H1 (cell line): ENCODE measurements around the gene MORC3. TPM values are rescaled to one million over a fixed set of nuclear protein-coding genes. Genes with fewer than 3 reads are reported as not detected.

ENCODE experiments used
- CTCF ChIA-PET: fragments of 300-600 bp; sonication (Branson Sonifier 250); formaldehyde crosslinking; loops from one replicate; lab custom pipeline; 2021; ENCODE audit not compliant: partially characterized antibody; lab: Charles Lee
- POLR2A ChIA-PET: fragments of 300-600 bp; sonication (Branson Sonifier 250); formaldehyde crosslinking; loops from one replicate; lab custom pipeline; 2021; ENCODE audit warnings: inconsistent platforms; ENCODE audit not compliant: partially characterized antibody; lab: Charles Lee
- DNase-seq, 2 experiments: peaks; one replicate each; pipeline versions ENCODE4 v3.0.0 to v3.0.0-alpha.2; 2010 to 2022; ENCODE audit warnings: low spot score in 2 of 2, low read depth in 1 of 2, mixed read lengths in 1 of 2
- FAIRE-seq: peaks from 2 replicates; lab custom pipeline; 2011; peaks lifted over from hg19 to GRCh38; lab: Jason Lieb, UNC
- H2AFZ ChIP-seq: 2 replicates; pipeline ENCODE4 v1.8.1; 2012; ENCODE audit warnings: low read length, inconsistent platforms
- H2AK5ac ChIP-seq: 2 replicates; pipeline ENCODE4 v1.6.1; 2013; ENCODE audit warnings: low read depth, low read length
- H2BK120ac ChIP-seq: replicated peaks from 2 replicates; pipeline ENCODE3; 2013; ENCODE audit warnings: low read depth, low read length, inconsistent platforms
- H2BK12ac ChIP-seq: 2 replicates; pipeline ENCODE4 v1.6.1; 2013; ENCODE audit warnings: low read depth, low read length
- H2BK15ac ChIP-seq: 2 replicates; pipeline ENCODE4 v1.6.1; 2013; ENCODE audit warnings: low read length
- H2BK20ac ChIP-seq: 2 replicates; pipeline ENCODE4 v1.6.1; 2013; ENCODE audit warnings: low read length
- H2BK5ac ChIP-seq: 2 replicates; pipeline ENCODE4 v1.6.1; 2013; ENCODE audit warnings: low read depth, low read length
- H3K14ac ChIP-seq: 2 replicates; pipeline ENCODE4 v1.6.1; 2013; ENCODE audit warnings: inconsistent platforms; ENCODE audit not compliant: insufficient read length
- H3K18ac ChIP-seq: 2 replicates; pipeline ENCODE4 v1.6.1; 2013; ENCODE audit warnings: low read length; ENCODE audit errors: extremely low read depth
- H3K23ac ChIP-seq: 2 replicates; pipeline ENCODE4 v1.6.1; 2013; ENCODE audit warnings: inconsistent platforms; ENCODE audit not compliant: insufficient read length
- H3K23me2 ChIP-seq: 2 replicates; pipeline ENCODE4 v1.6.1; 2013; ENCODE audit warnings: low read depth, low read length
- H3K27ac ChIP-seq: 2 replicates; pipeline ENCODE4 v1.6.1; 2011; ENCODE audit warnings: low read depth, low read length, inconsistent platforms
- H3K27me3 ChIP-seq, 4 experiments: replicated peaks in 1 of 4; 1 replicate in 1 of 4; 2 replicates in 3 of 4; pipeline versions ENCODE4 v1.6.1 to v1.8.1; 2011 to 2013; ENCODE audit warnings: low read length in 3 of 4, mild to moderate bottlenecking in 3 of 4, inconsistent platforms in 2 of 4, mixed read lengths in 2 of 4, moderate library complexity in 1 of 4; ENCODE audit not compliant: control insufficient read depth in 3 of 4, insufficient read depth in 3 of 4; ENCODE audit errors: extremely low read depth in 1 of 4
- H3K36me3 ChIP-seq, 4 experiments: 2 replicates each; pipeline versions ENCODE4 v1.6.1 to v1.8.1; 2011 to 2013; ENCODE audit warnings: mild to moderate bottlenecking in 4 of 4, low read length in 3 of 4, moderate library complexity in 2 of 4, control low read depth in 1 of 4, inconsistent platforms in 1 of 4; ENCODE audit not compliant: insufficient read depth in 4 of 4, control insufficient read depth in 2 of 4
- H3K4ac ChIP-seq: replicated peaks from 2 replicates; pipeline ENCODE3; 2013; ENCODE audit warnings: low read length, low read depth, mixed read lengths, inconsistent platforms; ENCODE audit not compliant: insufficient read length
- H3K4me1 ChIP-seq, 4 experiments: replicated peaks in 1 of 4; 1 replicate in 1 of 4; 2 replicates in 3 of 4; pipeline versions ENCODE4 v1.6.1 to v1.8.1; 2011 to 2013; ENCODE audit warnings: low read length in 3 of 4, inconsistent platforms in 2 of 4, mixed read lengths in 1 of 4; ENCODE audit not compliant: insufficient read depth in 4 of 4, control insufficient read depth in 3 of 4
- H3K4me2 ChIP-seq, 2 experiments: 2 replicates each; pipeline versions ENCODE4 v1.6.1 to v1.8.1; 2011 to 2013; ENCODE audit warnings: low read depth in 2 of 2, low read length in 2 of 2, control low read depth in 1 of 2, inconsistent platforms in 1 of 2, mild to moderate bottlenecking in 1 of 2; ENCODE audit not compliant: insufficient read depth in 1 of 2
- H3K4me3 ChIP-seq, 4 experiments: fragments of 200-600, 300-600 bp in 1 of 4; sonication (generic), shearing (Covaris generic), sonication (Bioruptor Twin) in 1 of 4; 2 replicates each; pipeline versions ENCODE4 v1.5.1 to v1.8.1; 2011 to 2016; ENCODE audit warnings: low read length in 4 of 4, low read depth in 3 of 4, control low read depth in 2 of 4, inconsistent platforms in 2 of 4, mild to moderate bottlenecking in 2 of 4, mixed read lengths in 1 of 4, moderate library complexity in 1 of 4; ENCODE audit not compliant: insufficient read depth in 2 of 4; ENCODE audit errors: extremely low read depth in 1 of 4
- H3K56ac ChIP-seq: replicated peaks from 2 replicates; pipeline ENCODE3; 2013; ENCODE audit warnings: low read depth, mild to moderate bottlenecking, mixed read lengths, low read length, inconsistent platforms; ENCODE audit not compliant: insufficient read length
- H3K79me1 ChIP-seq: 2 replicates; pipeline ENCODE4 v1.6.1; 2013; ENCODE audit warnings: low read depth, low read length, control low read depth
- H3K79me2 ChIP-seq, 2 experiments: 2 replicates each; pipeline versions ENCODE4 v1.6.1 to v1.8.1; 2012 to 2013; ENCODE audit warnings: low read length in 2 of 2, mild to moderate bottlenecking in 2 of 2, inconsistent platforms in 1 of 2; ENCODE audit not compliant: insufficient read depth in 2 of 2, control insufficient read depth in 1 of 2
- H3K9ac ChIP-seq, 4 experiments: replicated peaks in 1 of 4; 1 replicate in 1 of 4; 2 replicates in 3 of 4; pipeline versions ENCODE4 v1.6.1 to v1.8.1; 2011 to 2013; ENCODE audit warnings: low read depth in 3 of 4, low read length in 3 of 4, control low read depth in 2 of 4, mild to moderate bottlenecking in 2 of 4, moderate library complexity in 2 of 4, inconsistent platforms in 1 of 4; ENCODE audit errors: extremely low read depth in 1 of 4
- H3K9me3 ChIP-seq, 2 experiments: 2 replicates each; pipeline versions ENCODE4 v1.6.1 to v1.8.1; 2012 to 2013; ENCODE audit warnings: mild to moderate bottlenecking in 2 of 2, moderate library complexity in 2 of 2, control low read depth in 1 of 2, inconsistent platforms in 1 of 2, low read depth in 1 of 2, low read length in 1 of 2, mixed read lengths in 1 of 2; ENCODE audit not compliant: insufficient read depth in 2 of 2
- H4K20me1 ChIP-seq, 2 experiments: replicated peaks in 1 of 2; 2 replicates each; pipeline versions ENCODE3 to v1.8.1; 2011 to 2013; ENCODE audit warnings: inconsistent platforms in 2 of 2, low read length in 2 of 2, mild to moderate bottlenecking in 1 of 2; ENCODE audit not compliant: insufficient read depth in 2 of 2, control insufficient read depth in 1 of 2
- H4K5ac ChIP-seq: 2 replicates; pipeline ENCODE4 v1.6.1; 2013; ENCODE audit warnings: low read length, low read depth, mixed read lengths, inconsistent platforms; ENCODE audit not compliant: insufficient read length
- H4K8ac ChIP-seq: 2 replicates; pipeline ENCODE4 v1.8.0; 2013; ENCODE audit warnings: mild to moderate bottlenecking, moderate library complexity, low read length, inconsistent platforms; ENCODE audit not compliant: insufficient read depth; ENCODE audit errors: extremely low read depth
- H4K91ac ChIP-seq: replicated peaks from 2 replicates; pipeline ENCODE3; 2013; ENCODE audit warnings: low read length, mixed read lengths, inconsistent platforms; ENCODE audit not compliant: insufficient read length
- CREB1 ChIP-seq: IDR thresholded peaks from 2 replicates; pipeline ENCODE4 v1.6.1; 2012; ENCODE audit warnings: inconsistent platforms
- E2F6 ChIP-seq: IDR thresholded peaks from 2 replicates; pipeline ENCODE4 v1.6.1; 2012; ENCODE audit warnings: inconsistent platforms
- HDAC2 ChIP-seq, 2 experiments: fragments of 300-600 bp in 1 of 2; sonication (generic) in 1 of 2; IDR thresholded peaks; 2 replicates each; pipeline ENCODE4 v1.6.1; 2011 to 2012; ENCODE audit warnings: low read depth in 2 of 2, low read length in 2 of 2, mild to moderate bottlenecking in 2 of 2, moderate library complexity in 2 of 2, borderline replicate concordance in 1 of 2, inconsistent platforms in 1 of 2
- KDM5A ChIP-seq: fragments of 200-600 bp; IDR thresholded peaks from 2 replicates; pipeline ENCODE4 v1.7.1; 2012; ENCODE audit warnings: mild to moderate bottlenecking, low read length, inconsistent platforms, mixed read lengths
- PHF8 ChIP-seq: fragments of 200-600 bp; sonication (generic); conservative IDR thresholded peaks from 2 replicates; pipeline ENCODE4 v1.7.1; 2012; ENCODE audit warnings: low read depth, mild to moderate bottlenecking, inconsistent platforms, low read length, moderate library complexity
- POU5F1 ChIP-seq: IDR thresholded peaks from 2 replicates; pipeline ENCODE4 v1.6.1; 2011; ENCODE audit warnings: low read depth, mild to moderate bottlenecking, low read length, moderate library complexity
- SP1 ChIP-seq: IDR thresholded peaks from 2 replicates; pipeline ENCODE4 v1.6.1; 2011; ENCODE audit warnings: low read depth, low read length
- TAF1 ChIP-seq: IDR thresholded peaks from 2 replicates; pipeline ENCODE4 v1.6.1; 2011; ENCODE audit warnings: mild to moderate bottlenecking, low read depth, low read length
- TAF7 ChIP-seq: optimal IDR thresholded peaks from 2 replicates; pipeline ENCODE3; 2011; ENCODE audit warnings: low read depth, mild to moderate bottlenecking, inconsistent platforms, low read length, moderate library complexity, borderline replicate concordance
- WGBS, 2 experiments: shearing (Covaris generic) in 1 of 2; methylation state at CpG; one replicate each; pipeline versions ENCODE4 v1.1.6 to v1.1.7; 2013 to 2015; ENCODE audit warnings: low lambda C conversion rate in 2 of 2, mixed read lengths in 2 of 2, inconsistent platforms in 1 of 2, low coverage in 1 of 2, missing lambda C conversion rate in 1 of 2; ENCODE audit not compliant: insufficient replicate concordance in 2 of 2, insufficient coverage in 1 of 2, insufficient read length in 1 of 2; ENCODE audit errors: extremely low coverage in 1 of 2, missing lambda C conversion rate in 1 of 2; 5-methylcytosine and 5-hydroxymethylcytosine counted together
- polyA plus RNA-seq, 7 experiments: library from polyadenylated mRNA; depleted of rRNA in 3 of 7; stranded (reverse) in 5 of 7; unstranded in 2 of 7; fragments of >200 nt in 5 of 7; fragments of 200-250 nt in 2 of 7; gene quantifications; 1 replicate in 5 of 7; 2 replicates in 1 of 7; 4 replicates in 1 of 7; pipeline versions ENCODE4 v1.2.1 to v1.2.3, GENCODE V29; 2011 to 2013; ENCODE audit warnings: missing spikeins in 2 of 7, mixed read lengths in 2 of 7
- total RNA-seq: library from RNA; stranded (reverse); fragmentation: NEBNext Ultra II Directional; extraction: Animal tissue kit (Norgen Biotek cat#: 25700); gene quantifications from 2 replicates; pipeline ENCODE4 v1.2.1, GENCODE V29; 2021
- TF ChIP-seq, protein P1 (sequence below), 3 experiments: IDR thresholded peaks; 1 replicate in 2 of 3; 2 replicates in 1 of 3; pipeline versions ENCODE4 v1.5.1 to v1.6.1; 2011; ENCODE audit warnings: low read length in 3 of 3, mild to moderate bottlenecking in 3 of 3, inconsistent platforms in 2 of 3, low read depth in 1 of 3, moderate library complexity in 1 of 3; ENCODE audit not compliant: insufficient read depth in 1 of 3; ENCODE audit errors: control extremely low read depth in 1 of 3

MORC3 gene
- total and polyA plus RNA-seq, 2 of the 8 experiments (the other 6 are each of a cell fraction or from before 2014, with no cell fraction given), result 5.0 to 20.4 TPM

- Histone ChIP-seq H3K9ac (no peak overlapping the region), H3K79me1 (no peaks in the 10 kb centered on the region), H4K5ac (no peak overlapping the region), H2BK15ac (no peak overlapping the region), H3K18ac (no peak overlapping the region), H4K20me1 (no peaks in the 10 kb centered on the region), H4K8ac (no peak overlapping the region), H3K9me3 (no peaks in the 10 kb centered on the region), H2BK20ac (no peak overlapping the region), H3K36me3 (peaks cover 0 to 4% (median 0%) of the 10 kb centered on the region in 4 experiments; a peak in 1 of 8 replicates), H3K14ac (no peak overlapping the region), H2AK5ac (no peak overlapping the region), H3K4ac (no peak overlapping the region), H3K4me2 (no peak overlapping the region), H2BK120ac (no peak overlapping the region), H2BK12ac (no peak overlapping the region), H3K23me2 (no peaks in the 10 kb centered on the region), H4K91ac (no peak overlapping the region), H3K27ac (no peak overlapping the region), H3K23ac (no peak overlapping the region), H3K56ac (no peak overlapping the region), H3K27me3 (no peaks in the 10 kb centered on the region), H3K4me1 (no peaks in the 10 kb centered on the region), H2AFZ (no peak overlapping the region), H3K4me3 (no peak overlapping the region), H3K79me2 (no peaks in the 10 kb centered on the region), H2BK5ac (no peak overlapping the region)
- no peak for DNase-seq
- WGBS, 2 experiments, result 89% methylated on average over 8 of the region's 8 CpGs; no CpG with 5 or more reads in 1 of the 2 experiments
- ChIA-PET CTCF (interaction anchor here (0.7 to 1.2 kb wide), 4 partner anchors 15 to 227 kb away, joined by 3 read pairs; partner anchors contain the start of gene MORC3), POLR2A (no interaction called here)
- FAIRE-seq, result no peak
- no peak for TF ChIP-seq E2F6
- TF ChIP-seq SP1, result no peak
- no peak for TF ChIP-seq POU5F1
- no peak for TF ChIP-seq TAF1
- no peak for TF ChIP-seq TAF7
- no peak for TF ChIP-seq PHF8
- TF ChIP-seq KDM5A, result no peak
- no peak for TF ChIP-seq HDAC2 (IDR thresholded peaks at IDR 0.05; ENCODE audit: borderline replicate concordance in 1 of 2, low read depth in 2 of 2, low read length in 2 of 2)
- TF ChIP-seq, protein P1, sequence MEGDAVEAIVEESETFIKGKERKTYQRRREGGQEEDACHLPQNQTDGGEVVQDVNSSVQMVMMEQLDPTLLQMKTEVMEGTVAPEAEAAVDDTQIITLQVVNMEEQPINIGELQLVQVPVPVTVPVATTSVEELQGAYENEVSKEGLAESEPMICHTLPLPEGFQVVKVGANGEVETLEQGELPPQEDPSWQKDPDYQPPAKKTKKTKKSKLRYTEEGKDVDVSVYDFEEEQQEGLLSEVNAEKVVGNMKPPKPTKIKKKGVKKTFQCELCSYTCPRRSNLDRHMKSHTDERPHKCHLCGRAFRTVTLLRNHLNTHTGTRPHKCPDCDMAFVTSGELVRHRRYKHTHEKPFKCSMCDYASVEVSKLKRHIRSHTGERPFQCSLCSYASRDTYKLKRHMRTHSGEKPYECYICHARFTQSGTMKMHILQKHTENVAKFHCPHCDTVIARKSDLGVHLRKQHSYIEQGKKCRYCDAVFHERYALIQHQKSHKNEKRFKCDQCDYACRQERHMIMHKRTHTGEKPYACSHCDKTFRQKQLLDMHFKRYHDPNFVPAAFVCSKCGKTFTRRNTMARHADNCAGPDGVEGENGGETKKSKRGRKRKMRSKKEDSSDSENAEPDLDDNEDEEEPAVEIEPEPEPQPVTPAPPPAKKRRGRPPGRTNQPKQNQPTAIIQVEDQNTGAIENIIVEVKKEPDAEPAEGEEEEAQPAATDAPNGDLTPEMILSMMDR (IDR thresholded peaks at IDR 0.05; ENCODE audit: control extremely low read depth in 1 of 3, insufficient read depth in 1 of 3, low read depth in 1 of 3, low read length in 3 of 3), result no peak
- TF ChIP-seq CREB1, result no peak
Measured at GRCh38 chr21:36288651-36289243, 31.2 kb upstream of the MORC3 start.
